ENCODE data around the gene GFRA4. TPM values are rescaled to one million over a fixed set of nuclear protein-coding genes. Genes with fewer than 3 reads are reported as not detected.

The GFRA4 gene
- total RNA-seq, 1 experiment from 2014 or later = not detected

GRCh38 chr20:3674995-3675900 lies 12.0 kb upstream of the GFRA4 start:
- DNase-seq (ENCODE audit: low read depth) = no peak

- no peak for DNase-seq (ENCODE audit: low read depth)
Measured at GRCh38 chr20:3674447-3674846, 11.2 kb upstream of the GFRA4 start.

- no peak for DNase-seq (ENCODE audit: low read depth)
Measured at GRCh38 chr20:3673221-3674070, 10.2 kb upstream of the GFRA4 start.

- no peak for DNase-seq (ENCODE audit: low read depth)
Measured at GRCh38 chr20:3672547-3673171, 9.5 kb upstream of the GFRA4 start.

- no peak for DNase-seq (ENCODE audit: low read depth)
Measured at GRCh38 chr20:3671986-3672546, 8.9 kb upstream of the GFRA4 start.

GRCh38 chr20:3670945-3671344 lies 7.7 kb upstream of the GFRA4 start:
- no peak for DNase-seq (ENCODE audit: low read depth)

- DNase-seq (ENCODE audit: low read depth) = no peak
Measured at GRCh38 chr20:3670511-3670910, 7.3 kb upstream of the GFRA4 start.

- DNase-seq (ENCODE audit: low read depth) = no peak
Measured at GRCh38 chr20:3669710-3670367, 6.6 kb upstream of the GFRA4 start.

GRCh38 chr20:3667434-3668037 lies 4.3 kb upstream of the GFRA4 start:
- no peak for DNase-seq (ENCODE audit: low read depth)

GRCh38 chr20:3663858-3664257 lies 659 bp upstream of the GFRA4 start:
- no peak for DNase-seq (ENCODE audit: low read depth)

- no peak for DNase-seq (ENCODE audit: low read depth)
Measured at GRCh38 chr20:3661814-3662665, 1.2 kb downstream of the GFRA4 start.

- no peak for DNase-seq (ENCODE audit: low read depth)
Measured at GRCh38 chr20:3661060-3661813, 2.0 kb downstream of the GFRA4 start.

GRCh38 chr20:3660262-3661059 lies 2.7 kb downstream of the GFRA4 start:
- no peak for DNase-seq (ENCODE audit: low read depth)

GRCh38 chr20:3659492-3660261 lies 3.5 kb downstream of the GFRA4 start:
- DNase-seq (ENCODE audit: low read depth) = no peak

- peak; percentile 31 for DNase-seq (ENCODE audit: low read depth)
Measured at GRCh38 chr20:3658716-3659491, 4.3 kb downstream of the GFRA4 start.

GRCh38 chr20:3658019-3658715 lies 5.0 kb downstream of the GFRA4 start:
- DNase-seq (ENCODE audit: low read depth) = no peak

All from HT1080 (cell line).